H1 (cell line): ENCODE results near the gene KIF11. TPM values are rescaled to one million over a fixed set of nuclear protein-coding genes. Genes with fewer than 3 reads are reported as not detected.

Experiments
- CTCF ChIA-PET: fragments of 300-600 bp; sonication (Branson Sonifier 250); formaldehyde crosslinking; loops from one replicate; lab custom pipeline; 2021; ENCODE audit not compliant: partially characterized antibody; lab: Charles Lee
- POLR2A ChIA-PET: fragments of 300-600 bp; sonication (Branson Sonifier 250); formaldehyde crosslinking; loops from one replicate; lab custom pipeline; 2021; ENCODE audit warnings: inconsistent platforms; ENCODE audit not compliant: partially characterized antibody; lab: Charles Lee
- DNase-seq, 2 experiments: peaks; one replicate each; pipeline versions ENCODE4 v3.0.0 to v3.0.0-alpha.2; 2010 to 2022; ENCODE audit warnings: low spot score in 2 of 2, low read depth in 1 of 2, mixed read lengths in 1 of 2
- FAIRE-seq: peaks from 2 replicates; lab custom pipeline; 2011; peaks lifted over from hg19 to GRCh38; lab: Jason Lieb, UNC
- H2AFZ ChIP-seq: 2 replicates; pipeline ENCODE4 v1.8.1; 2012; ENCODE audit warnings: low read length, inconsistent platforms
- H2AK5ac ChIP-seq: 2 replicates; pipeline ENCODE4 v1.6.1; 2013; ENCODE audit warnings: low read depth, low read length
- H2BK120ac ChIP-seq: replicated peaks from 2 replicates; pipeline ENCODE3; 2013; ENCODE audit warnings: low read depth, low read length, inconsistent platforms
- H2BK12ac ChIP-seq: 2 replicates; pipeline ENCODE4 v1.6.1; 2013; ENCODE audit warnings: low read depth, low read length
- H2BK15ac ChIP-seq: 2 replicates; pipeline ENCODE4 v1.6.1; 2013; ENCODE audit warnings: low read length
- H2BK20ac ChIP-seq: 2 replicates; pipeline ENCODE4 v1.6.1; 2013; ENCODE audit warnings: low read length
- H2BK5ac ChIP-seq: 2 replicates; pipeline ENCODE4 v1.6.1; 2013; ENCODE audit warnings: low read depth, low read length
- H3K14ac ChIP-seq: 2 replicates; pipeline ENCODE4 v1.6.1; 2013; ENCODE audit warnings: inconsistent platforms; ENCODE audit not compliant: insufficient read length
- H3K18ac ChIP-seq: 2 replicates; pipeline ENCODE4 v1.6.1; 2013; ENCODE audit warnings: low read length; ENCODE audit errors: extremely low read depth
- H3K23ac ChIP-seq: 2 replicates; pipeline ENCODE4 v1.6.1; 2013; ENCODE audit warnings: inconsistent platforms; ENCODE audit not compliant: insufficient read length
- H3K23me2 ChIP-seq: 2 replicates; pipeline ENCODE4 v1.6.1; 2013; ENCODE audit warnings: low read depth, low read length
- H3K27ac ChIP-seq: 2 replicates; pipeline ENCODE4 v1.6.1; 2011; ENCODE audit warnings: low read depth, low read length, inconsistent platforms
- H3K27me3 ChIP-seq, 4 experiments: replicated peaks in 1 of 4; 1 replicate in 1 of 4; 2 replicates in 3 of 4; pipeline versions ENCODE4 v1.6.1 to v1.8.1; 2011 to 2013; ENCODE audit warnings: low read length in 3 of 4, mild to moderate bottlenecking in 3 of 4, inconsistent platforms in 2 of 4, mixed read lengths in 2 of 4, moderate library complexity in 1 of 4; ENCODE audit not compliant: control insufficient read depth in 3 of 4, insufficient read depth in 3 of 4; ENCODE audit errors: extremely low read depth in 1 of 4
- H3K36me3 ChIP-seq, 4 experiments: 2 replicates each; pipeline versions ENCODE4 v1.6.1 to v1.8.1; 2011 to 2013; ENCODE audit warnings: mild to moderate bottlenecking in 4 of 4, low read length in 3 of 4, moderate library complexity in 2 of 4, control low read depth in 1 of 4, inconsistent platforms in 1 of 4; ENCODE audit not compliant: insufficient read depth in 4 of 4, control insufficient read depth in 2 of 4
- H3K4ac ChIP-seq: replicated peaks from 2 replicates; pipeline ENCODE3; 2013; ENCODE audit warnings: low read length, low read depth, mixed read lengths, inconsistent platforms; ENCODE audit not compliant: insufficient read length
- H3K4me1 ChIP-seq, 4 experiments: replicated peaks in 1 of 4; 1 replicate in 1 of 4; 2 replicates in 3 of 4; pipeline versions ENCODE4 v1.6.1 to v1.8.1; 2011 to 2013; ENCODE audit warnings: low read length in 3 of 4, inconsistent platforms in 2 of 4, mixed read lengths in 1 of 4; ENCODE audit not compliant: insufficient read depth in 4 of 4, control insufficient read depth in 3 of 4
- H3K4me2 ChIP-seq, 2 experiments: 2 replicates each; pipeline versions ENCODE4 v1.6.1 to v1.8.1; 2011 to 2013; ENCODE audit warnings: low read depth in 2 of 2, low read length in 2 of 2, control low read depth in 1 of 2, inconsistent platforms in 1 of 2, mild to moderate bottlenecking in 1 of 2; ENCODE audit not compliant: insufficient read depth in 1 of 2
- H3K4me3 ChIP-seq, 4 experiments: fragments of 200-600, 300-600 bp in 1 of 4; sonication (generic), shearing (Covaris generic), sonication (Bioruptor Twin) in 1 of 4; 2 replicates each; pipeline versions ENCODE4 v1.5.1 to v1.8.1; 2011 to 2016; ENCODE audit warnings: low read length in 4 of 4, low read depth in 3 of 4, control low read depth in 2 of 4, inconsistent platforms in 2 of 4, mild to moderate bottlenecking in 2 of 4, mixed read lengths in 1 of 4, moderate library complexity in 1 of 4; ENCODE audit not compliant: insufficient read depth in 2 of 4; ENCODE audit errors: extremely low read depth in 1 of 4
- H3K56ac ChIP-seq: replicated peaks from 2 replicates; pipeline ENCODE3; 2013; ENCODE audit warnings: low read depth, mild to moderate bottlenecking, mixed read lengths, low read length, inconsistent platforms; ENCODE audit not compliant: insufficient read length
- H3K79me1 ChIP-seq: 2 replicates; pipeline ENCODE4 v1.6.1; 2013; ENCODE audit warnings: low read depth, low read length, control low read depth
- H3K79me2 ChIP-seq, 2 experiments: 2 replicates each; pipeline versions ENCODE4 v1.6.1 to v1.8.1; 2012 to 2013; ENCODE audit warnings: low read length in 2 of 2, mild to moderate bottlenecking in 2 of 2, inconsistent platforms in 1 of 2; ENCODE audit not compliant: insufficient read depth in 2 of 2, control insufficient read depth in 1 of 2
- H3K9ac ChIP-seq, 4 experiments: replicated peaks in 1 of 4; 1 replicate in 1 of 4; 2 replicates in 3 of 4; pipeline versions ENCODE4 v1.6.1 to v1.8.1; 2011 to 2013; ENCODE audit warnings: low read depth in 3 of 4, low read length in 3 of 4, control low read depth in 2 of 4, mild to moderate bottlenecking in 2 of 4, moderate library complexity in 2 of 4, inconsistent platforms in 1 of 4; ENCODE audit errors: extremely low read depth in 1 of 4
- H3K9me3 ChIP-seq, 2 experiments: 2 replicates each; pipeline versions ENCODE4 v1.6.1 to v1.8.1; 2012 to 2013; ENCODE audit warnings: mild to moderate bottlenecking in 2 of 2, moderate library complexity in 2 of 2, control low read depth in 1 of 2, inconsistent platforms in 1 of 2, low read depth in 1 of 2, low read length in 1 of 2, mixed read lengths in 1 of 2; ENCODE audit not compliant: insufficient read depth in 2 of 2
- H4K20me1 ChIP-seq, 2 experiments: replicated peaks in 1 of 2; 2 replicates each; pipeline versions ENCODE3 to v1.8.1; 2011 to 2013; ENCODE audit warnings: inconsistent platforms in 2 of 2, low read length in 2 of 2, mild to moderate bottlenecking in 1 of 2; ENCODE audit not compliant: insufficient read depth in 2 of 2, control insufficient read depth in 1 of 2
- H4K5ac ChIP-seq: 2 replicates; pipeline ENCODE4 v1.6.1; 2013; ENCODE audit warnings: low read length, low read depth, mixed read lengths, inconsistent platforms; ENCODE audit not compliant: insufficient read length
- H4K8ac ChIP-seq: 2 replicates; pipeline ENCODE4 v1.8.0; 2013; ENCODE audit warnings: mild to moderate bottlenecking, moderate library complexity, low read length, inconsistent platforms; ENCODE audit not compliant: insufficient read depth; ENCODE audit errors: extremely low read depth
- H4K91ac ChIP-seq: replicated peaks from 2 replicates; pipeline ENCODE3; 2013; ENCODE audit warnings: low read length, mixed read lengths, inconsistent platforms; ENCODE audit not compliant: insufficient read length
- ASH2L ChIP-seq: fragments of 200-600, 300-600 bp; sonication (generic); IDR thresholded peaks from one replicate; pipeline ENCODE4 v1.7.1; 2017; ENCODE audit warnings: low read length
- EZH2 ChIP-seq: fragments of 200-600 bp; sonication (generic); IDR thresholded peaks from 2 replicates; pipeline ENCODE4 v1.7.1; 2012; ENCODE audit warnings: low read depth, mild to moderate bottlenecking, moderate library complexity, low read length, inconsistent platforms; ENCODE audit not compliant: severe bottlenecking
- KDM4A ChIP-seq: IDR thresholded peaks from one replicate; pipeline ENCODE4 v1.7.1; 2012; ENCODE audit warnings: low read depth, mild to moderate bottlenecking, moderate library complexity, low read length, inconsistent platforms; ENCODE audit not compliant: severe bottlenecking
- SP2 ChIP-seq: IDR thresholded peaks from 2 replicates; pipeline ENCODE4 v1.6.1; 2012; ENCODE audit warnings: mild to moderate bottlenecking, low read length, inconsistent platforms
- TBP ChIP-seq: IDR thresholded peaks from 2 replicates; pipeline ENCODE4 v1.6.1; 2011; ENCODE audit warnings: low read depth, low read length, improper control_type of control experiment
- WGBS, 2 experiments: shearing (Covaris generic) in 1 of 2; methylation state at CpG; one replicate each; pipeline versions ENCODE4 v1.1.6 to v1.1.7; 2013 to 2015; ENCODE audit warnings: low lambda C conversion rate in 2 of 2, mixed read lengths in 2 of 2, inconsistent platforms in 1 of 2, low coverage in 1 of 2, missing lambda C conversion rate in 1 of 2; ENCODE audit not compliant: insufficient replicate concordance in 2 of 2, insufficient coverage in 1 of 2, insufficient read length in 1 of 2; ENCODE audit errors: extremely low coverage in 1 of 2, missing lambda C conversion rate in 1 of 2; 5-methylcytosine and 5-hydroxymethylcytosine counted together
- polyA plus RNA-seq, 7 experiments: library from polyadenylated mRNA; depleted of rRNA in 3 of 7; stranded (reverse) in 5 of 7; unstranded in 2 of 7; fragments of >200 nt in 5 of 7; fragments of 200-250 nt in 2 of 7; gene quantifications; 1 replicate in 5 of 7; 2 replicates in 1 of 7; 4 replicates in 1 of 7; pipeline versions ENCODE4 v1.2.1 to v1.2.3, GENCODE V29; 2011 to 2013; ENCODE audit warnings: missing spikeins in 2 of 7, mixed read lengths in 2 of 7
- total RNA-seq: library from RNA; stranded (reverse); fragmentation: NEBNext Ultra II Directional; extraction: Animal tissue kit (Norgen Biotek cat#: 25700); gene quantifications from 2 replicates; pipeline ENCODE4 v1.2.1, GENCODE V29; 2021

The KIF11 gene
- total and polyA plus RNA-seq, 2 of the 8 experiments (the other 6 are each of a cell fraction or from before 2014, with no cell fraction given), result 11.1 to 59.2 TPM

DNA sequence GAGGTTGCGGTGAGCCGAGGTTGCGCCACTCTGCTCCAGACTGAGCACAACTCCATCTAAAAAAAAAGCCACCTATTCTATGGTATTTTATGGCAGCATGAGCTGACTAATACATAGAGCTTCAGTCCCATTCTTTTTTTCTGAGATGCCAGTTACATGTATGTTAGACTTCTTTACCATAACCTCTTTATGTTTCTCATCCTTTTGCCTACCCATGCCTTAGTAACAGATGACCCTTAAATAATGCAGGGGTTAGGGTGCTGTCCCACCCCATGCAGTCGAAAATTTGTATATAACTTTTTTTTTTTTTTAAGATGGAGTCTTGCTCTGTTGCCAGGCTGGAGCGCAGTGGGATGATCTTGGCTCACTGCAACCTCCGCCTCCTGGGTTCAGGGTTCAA, 74.1 kb downstream of the KIF11 start:
- Histone ChIP-seq H2BK120ac (no peak overlapping the region), H4K8ac (no peak overlapping the region), H2BK5ac (no peak overlapping the region), H3K18ac (no peak overlapping the region), H2AK5ac (no peak overlapping the region), H3K27ac (no peak overlapping the region), H4K91ac (no peak overlapping the region), H3K4me3 (no peak overlapping the region), H3K56ac (no peak overlapping the region), H3K23ac (no peak overlapping the region), H3K4ac (no peak overlapping the region), H3K14ac (no peak overlapping the region), H3K9ac (no peak overlapping the region), H3K79me1 (no peaks in the 10 kb centered on the region), H3K23me2 (no peaks in the 10 kb centered on the region), H3K36me3 (no peaks in the 10 kb centered on the region), H3K9me3 (peaks cover 0 to 3% of the 10 kb centered on the region in 2 experiments; a peak in 1 of 4 replicates), H3K4me1 (no peaks in the 10 kb centered on the region), H2BK20ac (no peak overlapping the region), H3K79me2 (no peaks in the 10 kb centered on the region), H4K5ac (no peak overlapping the region), H3K4me2 (no peak overlapping the region), H4K20me1 (no peaks in the 10 kb centered on the region), H3K27me3 (no peaks in the 10 kb centered on the region), H2BK15ac (no peak overlapping the region), H2AFZ (no peak overlapping the region), H2BK12ac (no peak overlapping the region)
- CTCF ChIA-PET, result interaction anchor here (2.1 kb wide), 1 partner anchor 23 kb away, joined by 5 read pairs; no protein-coding TSS in a partner anchor
- DNase-seq (no peak), FAIRE-seq (no peak)
- 96% methylated on average over 6 of the region's 6 CpGs; no CpG with 5 or more reads in 1 of the 2 experiments for WGBS, 2 experiments
- POLR2A ChIA-PET, result no interaction called here
- TF ChIP-seq ASH2L, result no peak
- TF ChIP-seq EZH2, result no peak
- no peak for TF ChIP-seq KDM4A
- no peak for TF ChIP-seq SP2
- TF ChIP-seq TBP, result no peak
